ENCODE measurements around the gene RNF31.

The RNF31 gene

DNA sequence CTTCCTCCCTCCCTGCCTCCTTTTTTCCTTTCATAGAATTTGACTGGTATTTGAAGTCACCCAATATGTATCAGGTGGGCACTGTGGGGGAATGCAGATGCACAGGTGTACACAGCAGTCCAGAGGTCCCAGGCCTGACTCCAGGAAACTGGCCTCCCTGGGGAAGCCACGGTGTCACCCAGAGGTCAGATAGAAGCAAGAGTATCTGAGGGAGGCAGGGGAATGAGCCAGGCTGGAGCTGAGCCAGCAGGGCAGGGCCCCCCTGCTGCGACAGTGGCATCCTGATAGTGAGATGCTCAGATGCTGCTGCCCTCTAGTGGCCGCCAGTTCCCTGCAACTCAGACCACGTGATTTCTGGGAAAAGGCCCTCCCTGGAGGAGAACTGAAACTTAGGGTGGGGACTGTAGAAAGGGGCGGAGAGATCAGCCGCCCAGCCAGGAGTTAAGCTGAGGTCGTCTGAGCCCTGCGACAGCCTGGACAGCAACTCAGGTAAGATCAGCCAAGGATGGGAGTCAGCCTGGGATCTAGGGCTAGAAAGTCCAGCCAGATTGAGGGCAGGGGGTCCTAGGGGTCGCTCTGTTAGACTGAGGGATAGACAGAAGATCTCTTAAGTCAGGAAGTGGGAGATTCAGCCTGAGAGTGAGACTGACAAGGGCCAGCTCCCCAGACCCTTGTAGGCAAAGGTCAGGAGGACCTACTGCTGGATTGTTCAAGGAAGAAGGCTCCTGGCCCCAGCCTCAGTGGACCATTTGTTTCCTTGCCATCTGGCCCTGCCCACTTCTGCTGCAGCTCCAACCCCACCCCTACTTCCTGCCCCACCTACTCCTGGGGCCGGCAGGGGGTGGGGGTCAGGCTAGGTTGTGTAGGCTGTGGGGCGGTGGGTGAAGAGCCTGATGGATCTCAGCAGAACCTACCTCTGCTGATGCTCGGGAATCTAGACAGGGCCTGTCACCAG, 13.8 kb downstream of the RNF31 start, which contains the start of gene IRF9:
TSS of gene IRF9 (plus strand) at position 416 of the 955 bp plus-strand sequence. CDS start 880 bp downstream, outside the sequence.
- DNase-seq, result peak; percentile 82
- Histone ChIP-seq H3K9me3 (replicated peaks; ENCODE audit: insufficient read depth, low read length) (no peaks in the 10 kb centered on the region), H3K4me1 (ENCODE audit: low read length) (no peaks in the 10 kb centered on the region), H3F3A (ENCODE audit: insufficient read depth, low read length) (no peaks in the 10 kb centered on the region), H3K4me3 (ENCODE audit: low read length) (peak within 1 kb of the TSS; percentile 73), H3K27ac (ENCODE audit: low read length) (peak within 1 kb of the TSS; percentile 50; the same call in 1 of the 2 replicates), H3K79me2 (ENCODE audit: low read length) (peaks cover 12% of the 10 kb centered on the region), H2AFZ (ENCODE audit: low read length) (0 out of 2 replicates have a peak within 1 kb of the TSS, but pooled peaks have one; percentile 11), H3K9ac (ENCODE audit: low read length) (peak within 1 kb of the TSS; percentile 76), H3K4me2 (ENCODE audit: low read depth, low read length) (peak within 1 kb of the TSS; percentile 93), H3K27me3 (replicated peaks; ENCODE audit: insufficient read depth, low read length) (no peaks in the 10 kb centered on the region), H3K9me2 (replicated peaks; ENCODE audit: insufficient read depth, low read length) (no peaks in the 10 kb centered on the region), H4K20me1 (ENCODE audit: insufficient read depth, low read length) (no peaks in the 10 kb centered on the region), H3K36me3 (replicated peaks; ENCODE audit: insufficient read depth, low read length) (no peaks in the 10 kb centered on the region)
- no peak for TF ChIP-seq EZH2 (optimal IDR thresholded peaks at IDR 0.05; ENCODE audit: low read depth, low read length)
- TF ChIP-seq, protein P1, sequence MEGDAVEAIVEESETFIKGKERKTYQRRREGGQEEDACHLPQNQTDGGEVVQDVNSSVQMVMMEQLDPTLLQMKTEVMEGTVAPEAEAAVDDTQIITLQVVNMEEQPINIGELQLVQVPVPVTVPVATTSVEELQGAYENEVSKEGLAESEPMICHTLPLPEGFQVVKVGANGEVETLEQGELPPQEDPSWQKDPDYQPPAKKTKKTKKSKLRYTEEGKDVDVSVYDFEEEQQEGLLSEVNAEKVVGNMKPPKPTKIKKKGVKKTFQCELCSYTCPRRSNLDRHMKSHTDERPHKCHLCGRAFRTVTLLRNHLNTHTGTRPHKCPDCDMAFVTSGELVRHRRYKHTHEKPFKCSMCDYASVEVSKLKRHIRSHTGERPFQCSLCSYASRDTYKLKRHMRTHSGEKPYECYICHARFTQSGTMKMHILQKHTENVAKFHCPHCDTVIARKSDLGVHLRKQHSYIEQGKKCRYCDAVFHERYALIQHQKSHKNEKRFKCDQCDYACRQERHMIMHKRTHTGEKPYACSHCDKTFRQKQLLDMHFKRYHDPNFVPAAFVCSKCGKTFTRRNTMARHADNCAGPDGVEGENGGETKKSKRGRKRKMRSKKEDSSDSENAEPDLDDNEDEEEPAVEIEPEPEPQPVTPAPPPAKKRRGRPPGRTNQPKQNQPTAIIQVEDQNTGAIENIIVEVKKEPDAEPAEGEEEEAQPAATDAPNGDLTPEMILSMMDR (IDR thresholded peaks at IDR 0.05; ENCODE audit: low read length), result peak; percentile 69

DNA sequence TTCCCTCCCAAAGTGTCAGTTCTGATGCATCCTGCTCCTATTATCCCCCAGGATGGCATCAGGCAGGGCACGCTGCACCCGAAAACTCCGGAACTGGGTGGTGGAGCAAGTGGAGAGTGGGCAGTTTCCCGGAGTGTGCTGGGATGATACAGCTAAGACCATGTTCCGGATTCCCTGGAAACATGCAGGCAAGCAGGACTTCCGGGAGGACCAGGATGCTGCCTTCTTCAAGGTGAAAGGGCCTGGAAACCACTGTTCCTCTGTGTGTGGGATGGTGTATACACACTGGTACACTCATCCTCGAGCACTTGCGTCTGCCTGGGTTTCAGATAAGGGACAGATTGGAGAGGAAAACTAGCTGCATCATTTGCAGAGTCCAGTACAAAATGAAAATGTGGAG, 14.8 kb downstream of the RNF31 start:
- Histone ChIP-seq H2AFZ (ENCODE audit: low read length) (no peak overlapping the region), H3K9me2 (replicated peaks; ENCODE audit: insufficient read depth, low read length) (no peaks in the 10 kb centered on the region), H3K27me3 (replicated peaks; ENCODE audit: insufficient read depth, low read length) (no peaks in the 10 kb centered on the region), H3K27ac (ENCODE audit: low read length) (no peak overlapping the region), H4K20me1 (ENCODE audit: insufficient read depth, low read length) (no peaks in the 10 kb centered on the region), H3K9me3 (replicated peaks; ENCODE audit: insufficient read depth, low read length) (no peaks in the 10 kb centered on the region), H3K36me3 (replicated peaks; ENCODE audit: insufficient read depth, low read length) (no peaks in the 10 kb centered on the region), H3K4me1 (ENCODE audit: low read length) (no peaks in the 10 kb centered on the region), H3K9ac (ENCODE audit: low read length) (peak overlapping the region; percentile 76; the same call in 1 of the 2 replicates), H3K79me2 (ENCODE audit: low read length) (peaks cover 12% of the 10 kb centered on the region), H3F3A (ENCODE audit: insufficient read depth, low read length) (no peaks in the 10 kb centered on the region), H3K4me3 (ENCODE audit: low read length) (peak overlapping the region; percentile 73), H3K4me2 (ENCODE audit: low read depth, low read length) (peak overlapping the region; percentile 93)
- TF ChIP-seq, protein P1 (IDR thresholded peaks at IDR 0.05; ENCODE audit: low read length), result no peak
- no peak for TF ChIP-seq EZH2 (optimal IDR thresholded peaks at IDR 0.05; ENCODE audit: low read depth, low read length)
- TF ChIP-seq EZH2phosphoT487 (IDR thresholded peaks at IDR 0.05; ENCODE audit: low read length), result no peak
- no peak for DNase-seq

DNA sequence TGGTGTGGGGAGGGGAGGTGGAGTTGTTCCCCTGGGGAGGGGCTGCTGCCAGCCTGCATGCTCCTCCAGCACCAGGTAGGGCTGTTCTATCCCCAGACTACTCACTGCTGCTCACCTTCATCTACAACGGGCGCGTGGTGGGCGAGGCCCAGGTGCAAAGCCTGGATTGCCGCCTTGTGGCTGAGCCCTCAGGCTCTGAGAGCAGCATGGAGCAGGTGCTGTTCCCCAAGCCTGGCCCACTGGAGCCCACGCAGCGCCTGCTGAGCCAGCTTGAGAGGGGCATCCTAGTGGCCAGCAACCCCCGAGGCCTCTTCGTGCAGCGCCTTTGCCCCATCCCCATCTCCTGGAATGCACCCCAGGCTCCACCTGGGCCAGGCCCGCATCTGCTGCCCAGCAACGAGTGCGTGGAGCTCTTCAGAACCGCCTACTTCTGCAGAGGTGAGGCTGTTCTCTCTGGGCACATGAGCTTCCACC, 17.3 kb downstream of the RNF31 start:
- Histone ChIP-seq H3K79me2 (ENCODE audit: low read length) (peaks cover 12% of the 10 kb centered on the region), H3K9me2 (replicated peaks; ENCODE audit: insufficient read depth, low read length) (no peaks in the 10 kb centered on the region), H3K4me3 (ENCODE audit: low read length) (no peak overlapping the region), H3K9me3 (replicated peaks; ENCODE audit: insufficient read depth, low read length) (no peaks in the 10 kb centered on the region), H3K27me3 (replicated peaks; ENCODE audit: insufficient read depth, low read length) (no peaks in the 10 kb centered on the region), H3K4me1 (ENCODE audit: low read length) (no peaks in the 10 kb centered on the region), H2AFZ (ENCODE audit: low read length) (no peak overlapping the region), H3K27ac (ENCODE audit: low read length) (no peak overlapping the region), H3K36me3 (replicated peaks; ENCODE audit: insufficient read depth, low read length) (no peaks in the 10 kb centered on the region), H3F3A (ENCODE audit: insufficient read depth, low read length) (no peaks in the 10 kb centered on the region), H4K20me1 (ENCODE audit: insufficient read depth, low read length) (no peaks in the 10 kb centered on the region), H3K4me2 (ENCODE audit: low read depth, low read length) (no peak overlapping the region), H3K9ac (ENCODE audit: low read length) (no peak overlapping the region)
- no peak for TF ChIP-seq EZH2 (optimal IDR thresholded peaks at IDR 0.05; ENCODE audit: low read depth, low read length)
- TF ChIP-seq, protein P1 (IDR thresholded peaks at IDR 0.05; ENCODE audit: low read length), result no peak
- TF ChIP-seq EZH2phosphoT487 (IDR thresholded peaks at IDR 0.05; ENCODE audit: low read length), result no peak
- no peak for DNase-seq
